ENCODE measurements around the gene HIF3A. TPM values are rescaled to one million over a fixed set of nuclear protein-coding genes. Genes with fewer than 3 reads are reported as not detected.
"Not testable (repeated sequence)": the region's sequence is repeated elsewhere in the genome, so short reads cannot be mapped to it uniquely, and the experiment has no call there.

HIF3A gene
- total and polyA plus RNA-seq, 2 donors (not counting 3 experiments of a cell fraction or from before 2014, with no cell fraction given): 8.1 to 8.5 TPM

DNA sequence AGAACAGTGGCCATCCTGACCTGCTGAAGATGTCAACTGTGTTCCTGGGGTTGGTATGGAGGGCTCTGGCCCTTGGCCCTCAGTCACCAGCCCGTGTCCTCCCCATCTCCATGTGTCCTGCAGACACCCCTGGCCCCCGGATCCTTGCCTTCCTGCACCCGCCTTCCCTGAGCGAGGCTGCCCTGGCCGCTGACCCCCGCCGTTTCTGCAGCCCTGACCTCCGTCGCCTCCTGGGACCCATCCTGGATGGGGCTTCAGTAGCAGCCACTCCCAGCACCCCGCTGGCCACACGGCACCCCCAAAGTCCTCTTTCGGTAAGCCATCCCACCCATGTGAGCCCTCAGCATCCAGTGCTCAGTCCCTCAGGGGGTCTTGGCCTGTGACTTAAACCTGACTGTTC is 24.8 kb downstream of the HIF3A start:
- H2AFZ ChIP-seq (ENCODE audit: low read depth, low read length): no peak overlapping the region
- H3K4me3 ChIP-seq (replicated peaks in 1 of 3; ENCODE audit: insufficient read depth in 1 of 3, low read depth in 1 of 3, low read length in 3 of 3): no peak overlapping the region
- TF ChIP-seq POLR2AphosphoS5 (IDR thresholded peaks at IDR 0.05; ENCODE audit: insufficient read depth, low read depth, low read length) (no peak), MYC (IDR thresholded peaks at IDR 0.05; ENCODE audit: low read depth, low read length) (no peak), JUN (IDR thresholded peaks at IDR 0.05; ENCODE audit: borderline replicate concordance, insufficient read depth, insufficient read length, low read depth) (no peak), GATA2 (IDR thresholded peaks at IDR 0.05; ENCODE audit: insufficient read depth, insufficient read length, low read depth, low read length) (no peak), FOS (IDR thresholded peaks at IDR 0.05; ENCODE audit: borderline replicate concordance, insufficient read depth, low read length) (no peak)
- TF ChIP-seq, protein P1, sequence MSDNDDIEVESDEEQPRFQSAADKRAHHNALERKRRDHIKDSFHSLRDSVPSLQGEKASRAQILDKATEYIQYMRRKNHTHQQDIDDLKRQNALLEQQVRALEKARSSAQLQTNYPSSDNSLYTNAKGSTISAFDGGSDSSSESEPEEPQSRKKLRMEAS (IDR thresholded peaks at IDR 0.05; ENCODE audit: insufficient read depth, insufficient read length): no peak
- H3K27ac ChIP-seq (ENCODE audit: insufficient read depth, low read depth, low read length): no peak overlapping the region
- H3K9ac ChIP-seq (replicated peaks; ENCODE audit: extremely low read depth, insufficient read depth, low read length): no peak overlapping the region
- intact Hi-C loops (cut with micrococcal nuclease) (no loop called here), dilution Hi-C loops (cut with MboI; ENCODE audit: extremely low pct_ligation_motif_present, low sequenced_read_pairs) (no loop called here)
- no peaks in the 10 kb centered on the region for H3K4me1 ChIP-seq (ENCODE audit: control insufficient read depth, extremely low read depth, insufficient read depth, low read length)
- H3K9me3 ChIP-seq (replicated peaks; ENCODE audit: control insufficient read depth, insufficient read depth, low read length): no peaks in the 10 kb centered on the region
- CTCF ChIA-PET: interaction anchor here (1.1 to 1.4 kb wide), 2 partner anchors 19 to 41 kb away, joined by 3 to 4 read pairs; no protein-coding TSS in a partner anchor
- no peaks in the 10 kb centered on the region for H4K20me1 ChIP-seq (replicated peaks; ENCODE audit: control insufficient read depth, extremely low read depth, insufficient read depth, low read length)
- no peak for DNase-seq (ENCODE audit: low read depth, low spot score)
- no peak overlapping the region for H3K4me2 ChIP-seq (ENCODE audit: insufficient read depth, low read length)
- H3K27me3 ChIP-seq (ENCODE audit: control insufficient read depth in 2 of 2, insufficient read depth in 2 of 2, low read length in 2 of 2): no peaks in the 10 kb centered on the region
- BruUV-seq (replicated peaks): no TSS peak
- H3K79me2 ChIP-seq (ENCODE audit: control insufficient read depth, insufficient read depth, low read length): no peaks in the 10 kb centered on the region
- no peaks in the 10 kb centered on the region for H3K9me1 ChIP-seq (replicated peaks; ENCODE audit: control insufficient read depth, extremely low read depth, insufficient read depth, low read length)
- peaks cover 0 to 5% of the 10 kb centered on the region in 2 experiments for H3K36me3 ChIP-seq (ENCODE audit: control insufficient read depth in 2 of 2, extremely low read depth in 1 of 2, insufficient read depth in 2 of 2, low read length in 2 of 2)
- POLR2A ChIA-PET: no interaction called here
- FAIRE-seq: no peak

DNA sequence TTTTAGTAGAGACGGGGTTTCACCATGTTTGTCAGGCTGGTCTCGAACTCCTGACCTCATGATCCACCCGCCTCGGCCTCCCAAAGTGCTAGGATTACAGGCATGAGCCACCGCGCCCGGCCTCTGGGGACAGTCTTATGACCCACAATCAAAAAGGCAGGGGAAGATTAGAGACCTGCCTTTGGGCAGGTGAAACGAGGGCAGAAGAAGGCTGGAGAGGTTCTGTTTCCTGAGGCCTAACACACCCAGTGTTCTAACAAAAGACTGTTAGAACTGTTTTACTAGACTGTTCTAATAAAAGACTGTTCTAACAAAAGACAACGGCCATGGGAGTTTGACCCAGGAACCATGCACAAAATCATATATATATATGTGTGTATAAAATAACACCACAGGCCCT is 26.4 kb downstream of the HIF3A start:
- H3K36me3 ChIP-seq (ENCODE audit: control insufficient read depth in 2 of 2, extremely low read depth in 1 of 2, insufficient read depth in 2 of 2, low read length in 2 of 2); H3K9me3 ChIP-seq (replicated peaks; ENCODE audit: control insufficient read depth, insufficient read depth, low read length); H2AFZ ChIP-seq (ENCODE audit: low read depth, low read length); FAIRE-seq; H3K9me1 ChIP-seq (replicated peaks; ENCODE audit: control insufficient read depth, extremely low read depth, insufficient read depth, low read length); H3K4me2 ChIP-seq (ENCODE audit: insufficient read depth, low read length); CTCF ChIA-PET; H3K4me3 ChIP-seq (replicated peaks in 1 of 3; ENCODE audit: insufficient read depth in 1 of 3, low read depth in 1 of 3, low read length in 3 of 3); BruUV-seq (replicated peaks); POLR2A ChIA-PET; intact Hi-C loops (cut with micrococcal nuclease); H4K20me1 ChIP-seq (replicated peaks; ENCODE audit: control insufficient read depth, extremely low read depth, insufficient read depth, low read length); H3K9ac ChIP-seq (replicated peaks; ENCODE audit: extremely low read depth, insufficient read depth, low read length); H3K27me3 ChIP-seq (ENCODE audit: control insufficient read depth in 2 of 2, insufficient read depth in 2 of 2, low read length in 2 of 2); H3K79me2 ChIP-seq (ENCODE audit: control insufficient read depth, insufficient read depth, low read length); dilution Hi-C loops (cut with MboI; ENCODE audit: extremely low pct_ligation_motif_present, low sequenced_read_pairs); H3K27ac ChIP-seq (ENCODE audit: insufficient read depth, low read depth, low read length); H3K4me1 ChIP-seq (ENCODE audit: control insufficient read depth, extremely low read depth, insufficient read depth, low read length); DNase-seq (ENCODE audit: low read depth, low spot score): not testable (repeated sequence)
